OCI-LY3 (cell line): ENCODE measurements around the gene ITGAE.

ENCODE experiments used
- CTCF ChIP-seq: fragments of 200-600, 300-600 bp; sonication (generic); IDR thresholded peaks from 2 replicates; pipeline ENCODE4 v1.5.1; 2014; ENCODE audit warnings: antibody characterized with exemption, low read length, low read depth
- EZH2phosphoT487 ChIP-seq: fragments of 200-600 bp; shearing (Covaris generic); IDR thresholded peaks from 2 replicates; pipeline ENCODE4 v1.6.1; 2018; ENCODE audit warnings: antibody characterized with exemption, mixed run types, low read depth

- TF ChIP-seq CTCF = no peak
- no peak for TF ChIP-seq EZH2phosphoT487
Measured at GRCh38 chr17:3710951-3711383, 90.0 kb downstream of the ITGAE start.
